GM21619 (cell line): Measurements from ENCODE around the gene HMCN1.
"Not testable (repeated sequence)": the region's sequence is repeated elsewhere in the genome, so short reads cannot be mapped to it uniquely, and the experiment has no call there.

Source experiments
- ATAC-seq: cut with Tn5 transposase; IDR thresholded peaks from one replicate; pipeline ENCODE4 v1.9.1; 2021; ENCODE audit not compliant: unreplicated experiment

Gene HMCN1

GRCh38 chr1:185846672-185847444 is 112.7 kb downstream of the HMCN1 start:
- no peak for ATAC-seq

- no peak for ATAC-seq
These were observed 114.8 kb downstream of the HMCN1 start for GRCh38 chr1:185849014-185849413.

GRCh38 chr1:185850366-185850765 is 116.2 kb downstream of the HMCN1 start:
- ATAC-seq: no peak

GRCh38 chr1:185853739-185854138 is 119.5 kb downstream of the HMCN1 start:
- ATAC-seq: no peak

GRCh38 chr1:185856482-185856881 is 122.3 kb downstream of the HMCN1 start:
- no peak for ATAC-seq

- ATAC-seq: no peak
These were observed 123.3 kb downstream of the HMCN1 start for GRCh38 chr1:185857442-185857841.

- no peak for ATAC-seq
These were observed 126.1 kb downstream of the HMCN1 start for GRCh38 chr1:185860311-185860710.

GRCh38 chr1:185860859-185861258 is 126.7 kb downstream of the HMCN1 start:
- no peak for ATAC-seq

- no peak for ATAC-seq
These were observed 127.4 kb downstream of the HMCN1 start for GRCh38 chr1:185861630-185862029.

- no peak for ATAC-seq
These were observed 128.0 kb downstream of the HMCN1 start for GRCh38 chr1:185862235-185862634.

GRCh38 chr1:185864331-185864730 is 130.1 kb downstream of the HMCN1 start:
- ATAC-seq: no peak

GRCh38 chr1:185864889-185865517 is 130.8 kb downstream of the HMCN1 start:
- no peak for ATAC-seq

- no peak for ATAC-seq
These were observed 135.4 kb downstream of the HMCN1 start for GRCh38 chr1:185869590-185869989.

GRCh38 chr1:185871627-185872150 is 137.5 kb downstream of the HMCN1 start:
- ATAC-seq: no peak

GRCh38 chr1:185874246-185874645 is 140.1 kb downstream of the HMCN1 start:
- ATAC-seq: no peak

- ATAC-seq: no peak
These were observed 146.1 kb downstream of the HMCN1 start for GRCh38 chr1:185880330-185880729.

GRCh38 chr1:185880779-185881333 is 146.7 kb downstream of the HMCN1 start:
- ATAC-seq: no peak

- no peak for ATAC-seq
These were observed 151.9 kb downstream of the HMCN1 start for GRCh38 chr1:185886046-185886445.

- ATAC-seq: no peak
These were observed 152.5 kb downstream of the HMCN1 start for GRCh38 chr1:185886671-185887070.

- ATAC-seq: not testable (repeated sequence)
These were observed 158.7 kb downstream of the HMCN1 start for GRCh38 chr1:185892831-185893403.

GRCh38 chr1:185894791-185895190 is 160.6 kb downstream of the HMCN1 start:
- no peak for ATAC-seq
